Breast epithelium (tissue), 3 donors: Measurements from ENCODE around the gene IL12RB2.

Experiments
- POLR2A ChIP-seq: fragments of 450-650 bp; IDR thresholded peaks from one replicate; pipeline ENCODE4 v1.6.1; 2016; ENCODE audit warnings: antibody characterized with exemption, mild to moderate bottlenecking, moderate library complexity
- TF ChIP-seq, protein P1 (sequence below), 3 donors: fragments of 450-650 bp; IDR thresholded peaks; one replicate each; pipeline ENCODE4 v1.5.1; 2016 to 2017; ENCODE audit warnings: antibody characterized with exemption in 3 of 3, mild to moderate bottlenecking in 3 of 3, moderate library complexity in 3 of 3

GRCh38 chr1:67367370-67368045 is 59.8 kb downstream of the IL12RB2 start:
- TF ChIP-seq, protein P1, sequence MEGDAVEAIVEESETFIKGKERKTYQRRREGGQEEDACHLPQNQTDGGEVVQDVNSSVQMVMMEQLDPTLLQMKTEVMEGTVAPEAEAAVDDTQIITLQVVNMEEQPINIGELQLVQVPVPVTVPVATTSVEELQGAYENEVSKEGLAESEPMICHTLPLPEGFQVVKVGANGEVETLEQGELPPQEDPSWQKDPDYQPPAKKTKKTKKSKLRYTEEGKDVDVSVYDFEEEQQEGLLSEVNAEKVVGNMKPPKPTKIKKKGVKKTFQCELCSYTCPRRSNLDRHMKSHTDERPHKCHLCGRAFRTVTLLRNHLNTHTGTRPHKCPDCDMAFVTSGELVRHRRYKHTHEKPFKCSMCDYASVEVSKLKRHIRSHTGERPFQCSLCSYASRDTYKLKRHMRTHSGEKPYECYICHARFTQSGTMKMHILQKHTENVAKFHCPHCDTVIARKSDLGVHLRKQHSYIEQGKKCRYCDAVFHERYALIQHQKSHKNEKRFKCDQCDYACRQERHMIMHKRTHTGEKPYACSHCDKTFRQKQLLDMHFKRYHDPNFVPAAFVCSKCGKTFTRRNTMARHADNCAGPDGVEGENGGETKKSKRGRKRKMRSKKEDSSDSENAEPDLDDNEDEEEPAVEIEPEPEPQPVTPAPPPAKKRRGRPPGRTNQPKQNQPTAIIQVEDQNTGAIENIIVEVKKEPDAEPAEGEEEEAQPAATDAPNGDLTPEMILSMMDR (IDR thresholded peaks at IDR 0.05): no peak
- TF ChIP-seq POLR2A: no peak
